SK-N-DZ (cell line): ENCODE results near the gene UPK3BL1.

ENCODE experiments used
- small RNA-seq, 2 experiments: library from RNA; depleted of rRNA; stranded (forward); fragments of <200 nt; gene quantifications; one replicate each; pipeline ENCODE3, GENCODE V24; 2014

Gene UPK3BL1

Small RNAs within 50 kb of the gene (small RNA-seq; reads per million reads assigned to genes)
- gene AC105052.3: 0 reads per million in 2 experiments
- gene UPK3BL1: 0 reads per million in 2 experiments
